ENCODE data around the gene KDM2B.
"Not testable (repeated sequence)": the region's sequence is repeated elsewhere in the genome, so short reads cannot be mapped to it uniquely, and the experiment has no call there.

Gene KDM2B

GRCh38 chr12:121583334-121583661 lies 2.5 kb upstream of the KDM2B start:
- DNase-seq: not testable (repeated sequence)

GRCh38 chr12:121582583-121583333 lies 1.9 kb upstream of the KDM2B start:
- DNase-seq: no peak

GRCh38 chr12:121581686-121582429 lies 1.0 kb upstream of the KDM2B start:
- DNase-seq: no peak

- peak; percentile 67 for DNase-seq
Observed at GRCh38 chr12:121579981-121580868, 598 bp downstream of the KDM2B start.

- peak; percentile 31 for DNase-seq
Observed at GRCh38 chr12:121579190-121579791, 1.5 kb downstream of the KDM2B start.

GRCh38 chr12:121578230-121579189 lies 2.3 kb downstream of the KDM2B start:
- peak; percentile 17 for DNase-seq

- no peak for DNase-seq
Observed at GRCh38 chr12:121577443-121578180, 3.2 kb downstream of the KDM2B start.

GRCh38 chr12:121576851-121577391 lies 3.9 kb downstream of the KDM2B start:
- DNase-seq: no peak

- DNase-seq: no peak
Observed at GRCh38 chr12:121575952-121576625, 4.7 kb downstream of the KDM2B start.

GRCh38 chr12:121575051-121575450 lies 5.8 kb downstream of the KDM2B start:
- no peak for DNase-seq

- DNase-seq: no peak
Observed at GRCh38 chr12:121574025-121574424, 6.8 kb downstream of the KDM2B start.

GRCh38 chr12:121571920-121572319 lies 8.9 kb downstream of the KDM2B start:
- no peak for DNase-seq

- DNase-seq: no peak
Observed at GRCh38 chr12:121570467-121571283, 10.1 kb downstream of the KDM2B start.

GRCh38 chr12:121568971-121569751 lies 11.7 kb downstream of the KDM2B start:
- no peak for DNase-seq

- no peak for DNase-seq
Observed at GRCh38 chr12:121568518-121568917, 12.3 kb downstream of the KDM2B start.

- no peak for DNase-seq
Observed at GRCh38 chr12:121565076-121565475, 15.7 kb downstream of the KDM2B start.

GRCh38 chr12:121562488-121562887 lies 18.3 kb downstream of the KDM2B start:
- no peak for DNase-seq

- DNase-seq: no peak
Observed at GRCh38 chr12:121561009-121561395, 19.8 kb downstream of the KDM2B start.

Measured in activated naive CD4-positive, alpha-beta T cell treated with anti-CD3 and anti-CD28 coated beads, Interleukin-2, amount 50 U/mL, for 16 hours (primary cell).